Measurements from ENCODE around the gene PRR12.

The PRR12 gene

DNA sequence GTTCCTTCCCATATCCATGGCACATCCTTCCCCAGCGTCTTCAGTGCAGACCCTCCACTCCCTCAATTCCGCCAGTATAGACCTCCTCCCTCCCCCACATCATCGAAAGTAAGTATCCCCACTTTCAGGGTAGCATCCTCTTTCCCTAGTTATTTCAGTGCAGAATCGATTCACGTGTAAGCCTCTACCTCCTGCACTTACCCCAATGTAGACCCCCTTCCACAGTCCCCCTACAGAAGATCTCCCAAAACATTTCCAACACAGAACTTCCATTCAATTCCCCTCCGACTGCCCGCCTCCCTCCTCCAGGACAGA is 74.0 kb downstream of the PRR12 start:
- no peaks in the 10 kb centered on the region for H3K9me2 ChIP-seq (replicated peaks; ENCODE audit: control insufficient read depth, low read length)
- H3K36me3 ChIP-seq (ENCODE audit: control insufficient read depth, low read length), result peaks cover 64% of the 10 kb centered on the region
- peaks cover 26% of the 10 kb centered on the region for H3K4me1 ChIP-seq (ENCODE audit: control insufficient read depth, low read length)
- no peaks in the 10 kb centered on the region for H3K9me3 ChIP-seq (ENCODE audit: control insufficient read depth, insufficient read depth, low read length)
- H3K79me2 ChIP-seq (ENCODE audit: control insufficient read depth, low read length), result peaks cover 58% of the 10 kb centered on the region
- peaks cover 4% of the 10 kb centered on the region for H4K20me1 ChIP-seq (ENCODE audit: control insufficient read depth, insufficient read depth, low read depth, low read length)
- TF ChIP-seq EZH2phosphoT487 (IDR thresholded peaks at IDR 0.05; ENCODE audit: borderline replicate concordance, low read length), result no peak
- TF ChIP-seq, protein P1, sequence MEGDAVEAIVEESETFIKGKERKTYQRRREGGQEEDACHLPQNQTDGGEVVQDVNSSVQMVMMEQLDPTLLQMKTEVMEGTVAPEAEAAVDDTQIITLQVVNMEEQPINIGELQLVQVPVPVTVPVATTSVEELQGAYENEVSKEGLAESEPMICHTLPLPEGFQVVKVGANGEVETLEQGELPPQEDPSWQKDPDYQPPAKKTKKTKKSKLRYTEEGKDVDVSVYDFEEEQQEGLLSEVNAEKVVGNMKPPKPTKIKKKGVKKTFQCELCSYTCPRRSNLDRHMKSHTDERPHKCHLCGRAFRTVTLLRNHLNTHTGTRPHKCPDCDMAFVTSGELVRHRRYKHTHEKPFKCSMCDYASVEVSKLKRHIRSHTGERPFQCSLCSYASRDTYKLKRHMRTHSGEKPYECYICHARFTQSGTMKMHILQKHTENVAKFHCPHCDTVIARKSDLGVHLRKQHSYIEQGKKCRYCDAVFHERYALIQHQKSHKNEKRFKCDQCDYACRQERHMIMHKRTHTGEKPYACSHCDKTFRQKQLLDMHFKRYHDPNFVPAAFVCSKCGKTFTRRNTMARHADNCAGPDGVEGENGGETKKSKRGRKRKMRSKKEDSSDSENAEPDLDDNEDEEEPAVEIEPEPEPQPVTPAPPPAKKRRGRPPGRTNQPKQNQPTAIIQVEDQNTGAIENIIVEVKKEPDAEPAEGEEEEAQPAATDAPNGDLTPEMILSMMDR (IDR thresholded peaks at IDR 0.05; ENCODE audit: low read depth, low read length, poor library complexity, severe bottlenecking), result no peak
- peak overlapping the region; percentile 83 for H3K4me2 ChIP-seq (ENCODE audit: low read length)
- H3K27ac ChIP-seq (ENCODE audit: low read depth, low read length), result peak overlapping the region; percentile 89
- peaks cover 9% of the 10 kb centered on the region for H3F3A ChIP-seq (ENCODE audit: control insufficient read depth, insufficient read depth)
- no peaks in the 10 kb centered on the region for H3K27me3 ChIP-seq (ENCODE audit: control insufficient read depth, low read length)
- H3K4me3 ChIP-seq (ENCODE audit: low read length), result peak overlapping the region; percentile 82

DNA sequence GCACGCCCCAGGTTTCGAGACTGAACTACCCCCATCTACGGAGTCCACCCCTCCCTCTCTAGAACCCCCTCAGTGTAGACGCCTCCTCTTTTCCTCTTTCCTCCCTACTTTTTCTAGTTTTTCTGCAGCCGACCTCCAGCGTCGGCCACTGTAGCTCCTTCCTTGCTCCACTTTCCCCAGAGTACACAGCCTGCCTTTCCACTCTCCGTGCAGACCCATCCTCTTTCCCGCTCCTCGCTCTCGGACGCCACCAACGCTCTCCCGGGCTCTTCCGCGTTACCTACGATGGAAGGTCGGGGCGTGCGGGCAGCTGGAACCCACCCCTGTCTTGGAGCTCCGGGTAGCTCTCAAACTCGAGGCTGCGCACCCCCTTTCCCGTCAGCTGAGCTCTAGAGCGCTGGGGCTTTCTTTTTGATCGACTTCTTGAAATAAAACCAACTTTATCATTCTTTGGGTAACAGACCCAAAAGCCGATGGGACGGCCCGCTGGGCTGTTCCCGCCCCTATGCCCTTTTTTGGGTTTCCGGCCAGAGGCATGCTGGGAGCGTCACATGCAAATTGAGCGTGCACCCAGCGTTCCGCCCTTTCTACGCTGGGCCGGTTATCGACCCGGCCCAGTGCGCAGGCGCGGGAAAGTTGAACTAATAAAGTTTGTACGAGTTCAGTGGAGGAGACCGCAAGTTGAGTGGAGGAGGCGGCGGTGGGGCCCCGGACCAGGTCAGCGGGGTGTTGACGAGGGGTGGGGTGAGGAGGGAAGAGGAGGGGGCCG is 74.6 kb downstream of the PRR12 start, which contains the start of the genes BCL2L12 and IRF3:
TSS of gene BCL2L12 (plus strand) at position 583 of the 769 bp plus-strand sequence. CDS start 760 bp downstream, outside the sequence.
TSS of gene IRF3 (minus strand) at position 507 of the 769 bp plus-strand sequence. CDS start 1,019 bp downstream, outside the sequence.
- Histone ChIP-seq H3K4me3 (ENCODE audit: low read length) (peak within 1 kb of the TSS; percentile 82), H3F3A (ENCODE audit: control insufficient read depth, insufficient read depth) (peaks cover 5% of the 10 kb centered on the region), H3K9me2 (replicated peaks; ENCODE audit: control insufficient read depth, low read length) (no peaks in the 10 kb centered on the region), H3K4me2 (ENCODE audit: low read length) (peak within 1 kb of the TSS; percentile 83), H4K20me1 (ENCODE audit: control insufficient read depth, insufficient read depth, low read depth, low read length) (peaks cover 4% of the 10 kb centered on the region), H3K4me1 (ENCODE audit: control insufficient read depth, low read length) (peaks cover 26% of the 10 kb centered on the region), H3K27me3 (ENCODE audit: control insufficient read depth, low read length) (no peaks in the 10 kb centered on the region), H3K9me3 (ENCODE audit: control insufficient read depth, insufficient read depth, low read length) (no peaks in the 10 kb centered on the region), H3K27ac (ENCODE audit: low read depth, low read length) (peak within 1 kb of the TSS; percentile 89), H3K36me3 (ENCODE audit: control insufficient read depth, low read length) (peaks cover 64% of the 10 kb centered on the region), H3K79me2 (ENCODE audit: control insufficient read depth, low read length) (peaks cover 58% of the 10 kb centered on the region)
- no peak for TF ChIP-seq EZH2phosphoT487 (IDR thresholded peaks at IDR 0.05; ENCODE audit: borderline replicate concordance, low read length)
- TF ChIP-seq, protein P1 (IDR thresholded peaks at IDR 0.05; ENCODE audit: low read depth, low read length, poor library complexity, severe bottlenecking), result no peak

DNA sequence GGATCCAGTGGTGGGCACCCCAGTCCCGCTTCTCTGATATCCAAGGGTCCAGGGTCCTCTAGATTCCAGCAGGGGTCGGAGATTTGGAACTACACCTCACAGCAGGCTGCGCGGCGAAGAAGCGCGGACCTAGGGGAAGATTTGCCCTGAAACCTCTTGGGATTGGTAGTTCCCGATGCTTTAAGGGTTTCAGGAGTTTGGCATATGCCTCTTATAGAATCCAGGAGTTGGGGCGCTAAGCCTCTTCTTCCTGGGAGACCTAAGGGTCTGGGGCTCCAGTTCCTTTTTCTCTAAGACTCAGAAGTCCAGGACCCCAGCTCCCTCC is 75.1 kb downstream of the PRR12 start:
- peaks cover 4% of the 10 kb centered on the region for H4K20me1 ChIP-seq (ENCODE audit: control insufficient read depth, insufficient read depth, low read depth, low read length)

More for the DNA sequence above, 75.1 kb downstream of the PRR12 start:
- Histone ChIP-seq H3K4me3 (ENCODE audit: low read length) (peak overlapping the region; percentile 82), H3K4me2 (ENCODE audit: low read length) (peak overlapping the region; percentile 83), H3K27me3 (ENCODE audit: control insufficient read depth, low read length) (no peaks in the 10 kb centered on the region), H3K9me2 (replicated peaks; ENCODE audit: control insufficient read depth, low read length) (no peaks in the 10 kb centered on the region), H3K27ac (ENCODE audit: low read depth, low read length) (peak overlapping the region; percentile 89), H3K79me2 (ENCODE audit: control insufficient read depth, low read length) (peaks cover 58% of the 10 kb centered on the region), H3K4me1 (ENCODE audit: control insufficient read depth, low read length) (peaks cover 26% of the 10 kb centered on the region), H3K36me3 (ENCODE audit: control insufficient read depth, low read length) (peaks cover 62% of the 10 kb centered on the region), H3F3A (ENCODE audit: control insufficient read depth, insufficient read depth) (peaks cover 5% of the 10 kb centered on the region), H3K9me3 (ENCODE audit: control insufficient read depth, insufficient read depth, low read length) (no peaks in the 10 kb centered on the region)
- no peak for TF ChIP-seq EZH2phosphoT487 (IDR thresholded peaks at IDR 0.05; ENCODE audit: borderline replicate concordance, low read length)
- TF ChIP-seq, protein P1 (IDR thresholded peaks at IDR 0.05; ENCODE audit: low read depth, low read length, poor library complexity, severe bottlenecking), result no peak
